ENCODE measurements around the gene ZDHHC7.

Gene ZDHHC7

GRCh38 chr16:85046931-85047866 lies 35.9 kb upstream of the ZDHHC7 start:
- Histone ChIP-seq H3K9me3 (ENCODE audit: control insufficient read depth, insufficient read depth, low read depth, low read length) (no peaks in the 10 kb centered on the region), H3K36me3 (ENCODE audit: control insufficient read depth in 2 of 2, insufficient read depth in 1 of 2, low read length in 2 of 2) (no peaks in the 10 kb centered on the region), H3K27ac (ENCODE audit: extremely low read depth, low read depth, low read length) (no peak overlapping the region), H3K4me1 (ENCODE audit: control insufficient read depth, insufficient read depth, low read length) (no peaks in the 10 kb centered on the region; the same call in 1 of the 2 replicates), H3K4me3 (ENCODE audit: low read depth, low read length) (no peak overlapping the region)
- POLR2A ChIA-PET: no interaction called here
- CTCF ChIA-PET: interaction anchor here (0.6 to 2.4 kb wide), 3 partner anchors 10 to 637 kb away, joined by 3 to 15 read pairs (median 5); no protein-coding TSS in a partner anchor
- TF ChIP-seq ZNF449 (tag by site-specific recombination; IDR thresholded peaks at IDR 0.05) (no peak), ZNF585B (tag by site-specific recombination; IDR thresholded peaks at IDR 0.05) (no peak), ZBTB17 (tag by site-specific recombination; IDR thresholded peaks at IDR 0.05) (peak; percentile 68), ZBTB20 (tag by site-specific recombination; IDR thresholded peaks at IDR 0.05) (peak; percentile 91), ZNF768 (tag by site-specific recombination; IDR thresholded peaks at IDR 0.05) (no peak), ZNF391 (tag by site-specific recombination; IDR thresholded peaks at IDR 0.05; ENCODE audit: borderline replicate concordance, low read depth) (no peak), ZNF518A (tag by site-specific recombination; conservative IDR thresholded peaks at IDR 0.05; ENCODE audit: low read depth) (no peak), ELK4 (IDR thresholded peaks at IDR 0.05; ENCODE audit: borderline replicate concordance, low read depth, low read length) (no peak), ZNF639 (tag by site-specific recombination; IDR thresholded peaks at IDR 0.05) (no peak), ZNF530 (tag by site-specific recombination; IDR thresholded peaks at IDR 0.05; ENCODE audit: low read depth) (no peak), TRIM28 (IDR thresholded peaks at IDR 0.05; ENCODE audit: borderline replicate concordance, low read length) (peak; percentile 60; the same call in 1 of the 2 replicates), ZNF658 (tag by site-specific recombination; IDR thresholded peaks at IDR 0.05) (no peak), EGR2 (tag by site-specific recombination; IDR thresholded peaks at IDR 0.05; ENCODE audit: low read depth) (no peak), OSR2 (tag by site-specific recombination; IDR thresholded peaks at IDR 0.05) (no peak), ZNF561 (tag by site-specific recombination; IDR thresholded peaks at IDR 0.05; ENCODE audit: borderline replicate concordance) (no peak), ZSCAN16 (tag by site-specific recombination; IDR thresholded peaks at IDR 0.05) (peak; percentile 84), ZNF558 (tag by site-specific recombination; IDR thresholded peaks at IDR 0.05) (no peak), ZBTB6 (tag by site-specific recombination; IDR thresholded peaks at IDR 0.05) (peak; percentile 42; the same call in 1 of the 2 replicates), ATF2 (tag by site-specific recombination; IDR thresholded peaks at IDR 0.05; ENCODE audit: low read depth) (no peak), ZNF670 (tag by site-specific recombination; IDR thresholded peaks at IDR 0.05; ENCODE audit: low read depth) (no peak), ZNF24 (tag by site-specific recombination; IDR thresholded peaks at IDR 0.05) (no peak), RBAK (tag by site-specific recombination; IDR thresholded peaks at IDR 0.05) (no peak), ZNF792 (tag by site-specific recombination; IDR thresholded peaks at IDR 0.05) (no peak), ZNF560 (tag by site-specific recombination; IDR thresholded peaks at IDR 0.05; ENCODE audit: borderline replicate concordance) (no peak), KLF9 (tag by site-specific recombination; IDR thresholded peaks at IDR 0.05; ENCODE audit: low read depth) (no peak)

Data from HEK293 (cell line).